ENCODE data around the gene GTF3C1.

- TF ChIP-seq GLIS3 (CRISPR knock-in tag; IDR thresholded peaks at IDR 0.05): no peak
- TF ChIP-seq ZFP30 (CRISPR knock-in tag; IDR thresholded peaks at IDR 0.05): no peak
- TF ChIP-seq CREB5 (CRISPR knock-in tag; IDR thresholded peaks at IDR 0.05; ENCODE audit: low read depth): no peak
- TF ChIP-seq CSRNP3 (CRISPR knock-in tag; IDR thresholded peaks at IDR 0.05): no peak
- TF ChIP-seq ZFP3 (CRISPR knock-in tag; IDR thresholded peaks at IDR 0.05): no peak
- no peak for TF ChIP-seq PATZ1 (CRISPR knock-in tag; IDR thresholded peaks at IDR 0.05; ENCODE audit: borderline replicate concordance)
- no peak for TF ChIP-seq ARNTL (CRISPR knock-in tag; IDR thresholded peaks at IDR 0.05; ENCODE audit: borderline replicate concordance, low read depth)
- no peak for TF ChIP-seq RARB (CRISPR knock-in tag; IDR thresholded peaks at IDR 0.05)
- no peak for TF ChIP-seq ZNF70 (CRISPR knock-in tag; IDR thresholded peaks at IDR 0.05)
- TF ChIP-seq BACH2 (CRISPR knock-in tag; IDR thresholded peaks at IDR 0.05; ENCODE audit: borderline replicate concordance): no peak
Measured at GRCh38 chr16:27436065-27436464, 113.6 kb downstream of the GTF3C1 start.
